Left ventricle myocardium inferior (tissue), 1 donor: ENCODE data around the gene SMG6. TPM values are rescaled to one million over a fixed set of nuclear protein-coding genes. Genes with fewer than 3 reads are reported as not detected.
A peak's percentile ranks its signal among the peaks of the same experiment; 100 is the strongest.

Experiments used
- DNase-seq: peaks from one replicate; pipeline ENCODE4 v3.0.0-alpha.2; 2020
- H3K27ac ChIP-seq: fragments of 200-600 bp; replicated peaks from 2 replicates; pipeline ENCODE4 v1.8.0; 2021
- H3K27me3 ChIP-seq: fragments of 200-600 bp; 2 replicates; pipeline ENCODE4 v1.8.0; 2021; ENCODE audit warnings: low read depth
- H3K36me3 ChIP-seq: fragments of 200-600 bp; 2 replicates; pipeline ENCODE4 v1.8.0; 2021
- H3K4me1 ChIP-seq: fragments of 200-600 bp; 2 replicates; pipeline ENCODE4 v1.8.0; 2021
- H3K4me3 ChIP-seq: fragments of 200-600 bp; 2 replicates; pipeline ENCODE4 v1.8.0; 2021; ENCODE audit warnings: mild to moderate bottlenecking, moderate library complexity
- H3K9me3 ChIP-seq: fragments of 200-600 bp; replicated peaks from 2 replicates; pipeline ENCODE4 v1.8.0; 2021
- CTCF ChIP-seq: fragments of 200-600 bp; IDR thresholded peaks from 2 replicates; pipeline ENCODE4 v1.8.0; 2021; ENCODE audit warnings: antibody characterized with exemption, mild to moderate bottlenecking, borderline replicate concordance
- intact Hi-C: fragments of 100-400 bp; cut with micrococcal nuclease; formaldehyde crosslinking; loops from one replicate; pipeline ENCODE4 v1.11.0; 2022
- total RNA-seq: library from RNA; stranded (reverse); fragmentation: NEBNext Ultra II Directional; extraction: Animal tissue kit (Norgen Biotek cat#: 25700); gene quantifications from one replicate; pipeline ENCODE4 v1.2.1, GENCODE V29; 2021
- donor health status: DM: no; HTN: yes; CAD: no; lungs with severe emphysema.

SMG6 gene
- total RNA-seq, 1 donor from 2014 or later: 22.1 TPM

DNA sequence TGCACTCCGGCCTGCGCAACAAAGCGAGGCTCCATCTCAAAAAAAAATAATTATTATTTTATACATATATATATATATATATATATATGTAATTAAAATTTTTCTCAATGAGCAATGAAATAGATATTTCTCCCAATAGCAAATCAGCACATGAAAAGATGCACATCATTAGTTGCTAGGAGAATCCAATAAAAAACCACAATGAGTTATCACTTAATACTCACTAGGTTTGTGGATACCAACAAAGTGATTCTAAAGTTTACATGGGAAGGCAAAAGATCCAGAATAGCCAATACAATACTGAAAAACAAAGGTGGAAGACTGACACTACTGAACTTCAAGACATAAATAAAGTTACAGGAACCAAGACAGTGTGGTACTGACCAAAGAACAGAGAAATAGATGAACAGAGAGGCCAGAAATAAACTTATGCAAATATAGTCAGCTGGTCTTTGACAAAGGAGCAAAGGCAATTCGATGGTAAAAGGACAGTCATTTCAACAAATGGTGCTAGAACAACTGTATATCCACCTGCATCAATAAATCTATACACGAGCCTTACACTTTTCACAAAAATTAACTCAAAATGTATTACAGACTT lies 13.6 kb downstream of the SMG6 start:
- no peak overlapping the region for H3K27ac ChIP-seq
- no peak overlapping the region for H3K4me3 ChIP-seq
- H3K27me3 ChIP-seq: no peaks in the 10 kb centered on the region
- no peaks in the 10 kb centered on the region for H3K4me1 ChIP-seq
- TF ChIP-seq CTCF: no peak
- H3K36me3 ChIP-seq: peaks cover 90% of the 10 kb centered on the region
- intact Hi-C loops: no loop called here
- DNase-seq: no peak
- H3K9me3 ChIP-seq: no peaks in the 10 kb centered on the region

- H3K27ac ChIP-seq: no peak overlapping the region
Measured at GRCh38 chr17:2283302-2283701, 20.3 kb downstream of the SMG6 start.

DNA sequence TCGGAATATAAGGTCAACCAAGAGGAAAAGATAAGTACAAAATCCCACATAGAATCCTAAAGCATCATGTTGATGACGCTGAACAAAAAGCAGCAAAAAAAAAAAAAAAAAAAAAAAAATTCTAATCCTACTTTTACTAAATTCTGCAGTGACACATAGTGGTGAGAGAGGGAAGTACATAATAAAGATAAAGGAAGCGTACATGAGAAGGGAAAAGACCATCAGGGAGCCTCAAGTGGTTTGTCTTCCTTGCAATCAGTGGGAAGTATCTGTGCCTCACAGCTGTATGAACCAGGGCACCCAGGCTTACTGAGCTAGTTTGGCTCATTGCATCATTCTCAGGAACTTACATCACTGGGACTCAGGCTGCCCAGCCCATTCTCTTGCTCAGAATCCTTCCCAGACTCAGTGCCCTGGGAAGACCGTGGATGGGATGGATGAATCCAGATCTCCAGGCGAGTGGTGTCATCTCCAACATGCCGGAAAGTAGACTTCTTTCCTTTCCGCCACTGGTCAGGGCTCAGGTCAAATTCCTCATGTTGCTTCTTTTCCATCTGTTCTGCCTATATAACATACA lies 21.2 kb downstream of the SMG6 start:
- H3K27me3 ChIP-seq: no peaks in the 10 kb centered on the region

More at GRCh38 chr17:2283302-2283701, 20.3 kb downstream of the SMG6 start:
- no peaks in the 10 kb centered on the region for H3K27me3 ChIP-seq
- intact Hi-C loops: no loop called here
- H3K9me3 ChIP-seq: no peaks in the 10 kb centered on the region
- TF ChIP-seq CTCF: no peak
- DNase-seq: no peak
- H3K4me3 ChIP-seq: no peak overlapping the region
- H3K36me3 ChIP-seq: peaks cover 91% of the 10 kb centered on the region
- H3K4me1 ChIP-seq: peaks cover 5% of the 10 kb centered on the region

GRCh38 chr17:2279707-2280106 lies 23.9 kb downstream of the SMG6 start:
- TF ChIP-seq CTCF: no peak
- H3K27me3 ChIP-seq: no peaks in the 10 kb centered on the region
- H3K36me3 ChIP-seq: peaks cover 84% of the 10 kb centered on the region
- intact Hi-C loops: no loop called here
- no peak for DNase-seq
- H3K4me1 ChIP-seq: peaks cover 5% of the 10 kb centered on the region
- no peaks in the 10 kb centered on the region for H3K9me3 ChIP-seq
- H3K4me3 ChIP-seq: no peak overlapping the region
- H3K27ac ChIP-seq: no peak overlapping the region

More for the DNA sequence above, 21.2 kb downstream of the SMG6 start:
- peak; percentile 73 for TF ChIP-seq CTCF
- H3K36me3 ChIP-seq: peaks cover 83% of the 10 kb centered on the region
- peaks cover 5% of the 10 kb centered on the region for H3K4me1 ChIP-seq
- no peak overlapping the region for H3K27ac ChIP-seq
- DNase-seq: no peak
- intact Hi-C loops: no loop called here
- H3K9me3 ChIP-seq: no peaks in the 10 kb centered on the region
- H3K4me3 ChIP-seq: no peak overlapping the region

DNA sequence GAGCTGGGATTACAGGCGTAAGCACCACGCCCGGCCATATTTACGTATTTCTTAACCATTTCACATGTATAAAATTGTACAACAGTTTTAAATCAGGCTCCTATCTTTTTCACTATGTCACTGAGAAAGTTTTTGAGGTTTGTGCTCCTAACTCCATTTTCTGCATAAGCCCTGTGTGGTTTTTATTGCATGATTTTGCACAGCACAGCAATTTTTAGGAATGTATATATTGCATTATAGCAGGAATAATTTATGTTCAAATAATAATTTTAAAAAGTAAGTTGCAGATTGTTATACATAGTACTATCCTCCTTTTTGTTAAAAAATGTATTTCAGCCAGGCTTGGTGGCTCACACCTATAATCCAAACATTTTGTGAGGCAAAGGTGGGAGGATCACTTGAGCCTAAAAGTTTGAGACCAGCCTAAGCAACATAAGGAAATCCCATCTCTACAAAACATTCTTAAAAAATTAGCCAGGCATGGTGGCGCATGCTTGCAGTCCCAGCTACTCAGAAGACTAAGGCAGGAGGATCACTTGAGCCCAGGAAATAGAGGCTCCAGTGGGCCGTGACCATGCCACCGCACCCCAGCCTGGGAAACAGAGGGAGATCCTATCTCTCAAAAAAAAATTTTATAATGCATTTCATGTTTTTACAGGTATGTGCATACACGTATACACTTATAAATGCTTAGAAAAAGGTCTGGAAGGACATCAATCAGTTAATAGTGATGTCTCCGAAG lies 26.0 kb downstream of the SMG6 start:
- no peaks in the 10 kb centered on the region for H3K27me3 ChIP-seq
- peaks cover 5% of the 10 kb centered on the region for H3K4me1 ChIP-seq
- H3K36me3 ChIP-seq: peaks cover 84% of the 10 kb centered on the region
- no peak overlapping the region for H3K4me3 ChIP-seq
- intact Hi-C loops: no loop called here
- H3K27ac ChIP-seq: no peak overlapping the region
- no peak for TF ChIP-seq CTCF
- no peak for DNase-seq
- H3K9me3 ChIP-seq: no peaks in the 10 kb centered on the region
